Omental fat pad (tissue), 4 donors: ENCODE measurements around the gene RAB4B. TPM values are rescaled to one million over a fixed set of nuclear protein-coding genes. Genes with fewer than 3 reads are reported as not detected.

Source experiments
- ATAC-seq: fragments of 150-250 bp; one replicate; pipeline ENCODE4 v1.9.1; 2016; ENCODE audit warnings: mild to moderate bottlenecking, moderate library complexity; ENCODE audit not compliant: low FRiP score
- DNase-seq: peaks from one replicate; pipeline ENCODE4 v3.0.0-alpha.2; 2019; ENCODE audit warnings: low spot score
- CTCF ChIP-seq, 3 donors: fragments of 450-650 bp; IDR thresholded peaks; one replicate each; pipeline ENCODE4 v1.5.1; 2016 to 2017; ENCODE audit warnings: antibody characterized with exemption in 3 of 3, mild to moderate bottlenecking in 3 of 3, moderate library complexity in 2 of 3
- total RNA-seq, 4 donors: library from RNA; depleted of rRNA; stranded (reverse); fragments of >200 nt; gene quantifications; one replicate each; pipeline ENCODE4 v1.1.0, GENCODE V29; 2016

Gene RAB4B
- total RNA-seq, 4 donors from 2014 or later = 20.0 to 37.0 (median 21.7) TPM

- no peak for DNase-seq
- no peak for TF ChIP-seq CTCF (IDR thresholded peaks at IDR 0.05)
- ATAC-seq = no peak
These were observed 25.7 kb upstream of the RAB4B start for GRCh38 chr19:40752257-40752781.

GRCh38 chr19:40754611-40755247 lies 23.3 kb upstream of the RAB4B start:
- DNase-seq = no peak
- no peak for ATAC-seq
- TF ChIP-seq CTCF (IDR thresholded peaks at IDR 0.05) = no peak

GRCh38 chr19:40755248-40755624 lies 22.8 kb upstream of the RAB4B start:
- no peak for DNase-seq
- no peak for ATAC-seq
- no peak for TF ChIP-seq CTCF (IDR thresholded peaks at IDR 0.05)

GRCh38 chr19:40755791-40756190 lies 22.3 kb upstream of the RAB4B start:
- ATAC-seq = no peak
- no peak for TF ChIP-seq CTCF (IDR thresholded peaks at IDR 0.05)
- no peak for DNase-seq

- TF ChIP-seq CTCF (IDR thresholded peaks at IDR 0.05) = no peak
- DNase-seq = no peak
- ATAC-seq = no peak
These were observed 21.4 kb upstream of the RAB4B start for GRCh38 chr19:40756502-40757110.

- no peak for ATAC-seq
- DNase-seq = no peak
- TF ChIP-seq CTCF (IDR thresholded peaks at IDR 0.05) = no peak
These were observed 19.6 kb upstream of the RAB4B start for GRCh38 chr19:40758491-40758890.

GRCh38 chr19:40759352-40759751 lies 18.7 kb upstream of the RAB4B start:
- no peak for ATAC-seq
- no peak for TF ChIP-seq CTCF (IDR thresholded peaks at IDR 0.05)
- DNase-seq = no peak
